Fibroblast of skin of right biceps (primary cell): ENCODE results near the gene CPNE1.

Experiments
- DNase-seq: peaks from one replicate; pipeline ENCODE4 v3.0.0-alpha.2; 2013

CPNE1 gene

DNA sequence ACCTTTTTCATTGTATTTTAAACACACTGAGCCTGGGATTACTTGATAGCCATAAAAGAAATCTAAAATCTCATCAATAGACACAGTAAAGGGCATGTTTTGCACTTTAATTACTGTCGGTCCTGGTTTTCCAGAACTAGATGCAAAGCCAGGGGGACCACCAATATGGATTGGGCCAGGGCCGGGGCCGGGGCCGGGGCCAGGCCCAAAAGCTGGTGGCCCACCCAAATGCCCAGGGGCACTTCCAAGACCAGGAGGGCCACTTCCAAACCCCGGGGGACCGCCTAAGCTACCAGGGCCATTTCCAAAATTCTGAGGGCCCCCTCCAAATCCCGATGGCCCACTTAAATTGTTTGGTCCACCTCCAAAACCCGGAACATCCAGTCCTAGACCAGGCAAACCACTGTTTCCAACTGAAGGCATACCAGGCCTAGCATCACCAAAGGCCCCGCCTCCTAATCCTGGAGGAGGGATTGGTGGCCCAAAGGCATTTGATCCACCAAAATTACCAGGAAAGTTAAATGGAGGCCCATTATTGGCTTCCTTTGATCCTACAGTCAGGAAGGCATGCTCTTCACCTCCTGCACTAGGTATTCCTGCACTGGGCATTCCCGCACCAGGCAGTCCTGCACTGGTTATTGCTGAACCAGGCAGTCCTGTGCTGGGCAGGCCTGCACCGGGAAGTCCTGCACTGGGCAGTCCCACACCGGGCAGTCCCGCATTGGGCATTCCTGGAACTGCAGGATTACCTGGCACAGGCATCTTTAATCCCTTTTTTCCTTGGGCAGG, 11.9 kb downstream of the CPNE1 start:
- DNase-seq, result no peak

GRCh38 chr20:35651958-35652357, 12.7 kb downstream of the CPNE1 start:
- DNase-seq, result no peak

- DNase-seq, result no peak
These were observed 14.1 kb downstream of the CPNE1 start for GRCh38 chr20:35650632-35651031.

DNA sequence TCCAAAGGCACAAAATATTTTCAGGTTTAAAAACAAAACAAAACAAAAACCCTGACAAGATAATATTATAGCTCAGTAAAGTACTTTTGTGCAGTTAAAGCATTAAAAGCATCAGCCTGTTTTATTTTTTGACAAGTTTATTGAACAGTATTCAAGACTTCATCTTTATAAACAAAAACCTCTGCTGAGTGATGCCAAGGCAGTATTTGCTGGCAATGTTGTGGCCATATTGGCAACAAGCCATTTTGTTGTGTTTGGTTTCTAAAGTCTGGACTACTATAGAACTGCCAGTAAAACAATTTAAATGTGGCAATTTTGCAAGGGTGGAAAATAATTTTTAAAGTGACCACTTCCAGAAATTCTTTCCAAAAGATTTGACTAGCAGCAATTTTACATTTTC, 15.9 kb downstream of the CPNE1 start:
- no peak for DNase-seq

DNA sequence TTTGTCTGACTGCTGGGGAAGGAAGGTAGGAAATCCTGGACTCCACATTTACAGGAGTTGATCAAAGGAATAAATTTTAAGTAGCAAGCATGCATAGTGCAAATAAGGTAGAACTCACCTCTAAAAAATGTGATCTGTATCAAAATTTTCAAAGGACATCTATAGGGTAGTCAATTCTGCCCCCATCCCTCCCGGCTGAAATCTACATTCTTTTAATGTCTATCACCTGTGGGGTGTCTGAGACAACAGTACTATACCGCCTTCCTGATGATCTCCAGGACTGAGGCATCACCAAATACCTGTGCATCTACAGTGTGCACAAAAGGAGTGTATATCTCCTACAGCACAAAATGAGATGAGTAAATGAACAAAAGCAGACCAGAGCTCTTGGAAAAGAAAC, 19.9 kb downstream of the CPNE1 start:
- no peak for DNase-seq

DNA sequence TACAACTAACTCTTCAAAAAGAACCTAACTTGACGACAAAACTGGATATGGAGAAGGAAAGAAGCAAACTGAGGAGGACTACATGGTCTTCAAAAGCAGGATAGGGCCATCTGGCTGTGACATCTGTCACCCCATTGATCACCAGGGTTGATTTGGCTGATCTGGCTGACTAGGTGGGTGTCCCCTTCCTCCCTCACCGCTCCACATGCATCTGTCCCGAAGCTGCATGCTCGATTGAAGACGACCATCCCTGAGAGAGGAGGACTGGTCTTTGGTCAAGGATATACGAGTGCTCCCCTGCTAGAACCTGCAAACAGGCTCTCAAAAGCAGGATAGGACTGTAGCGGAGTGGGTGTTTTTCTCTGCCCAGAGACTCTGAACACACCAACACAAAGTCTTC, 21.7 kb downstream of the CPNE1 start:
- no peak for DNase-seq

DNA sequence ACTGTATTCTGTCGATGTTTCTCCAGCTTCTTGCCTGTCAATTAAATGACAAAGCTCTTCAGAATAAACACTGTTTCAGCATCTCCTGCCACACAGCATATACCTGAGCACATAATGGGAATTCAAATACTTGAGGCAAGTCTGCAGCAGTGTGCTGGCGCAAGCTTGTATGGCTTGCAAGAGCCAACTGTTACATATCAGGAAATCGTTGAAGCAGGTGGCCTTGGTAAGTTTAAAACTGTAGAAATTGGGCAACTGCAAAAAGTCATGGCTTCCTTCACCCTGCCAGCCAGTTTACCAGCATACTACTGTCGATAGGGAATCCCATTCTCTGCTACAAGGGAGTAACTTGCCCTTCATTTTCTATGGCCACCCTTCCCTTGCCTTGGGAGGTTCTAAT, 23.0 kb downstream of the CPNE1 start:
- DNase-seq, result no peak

DNA sequence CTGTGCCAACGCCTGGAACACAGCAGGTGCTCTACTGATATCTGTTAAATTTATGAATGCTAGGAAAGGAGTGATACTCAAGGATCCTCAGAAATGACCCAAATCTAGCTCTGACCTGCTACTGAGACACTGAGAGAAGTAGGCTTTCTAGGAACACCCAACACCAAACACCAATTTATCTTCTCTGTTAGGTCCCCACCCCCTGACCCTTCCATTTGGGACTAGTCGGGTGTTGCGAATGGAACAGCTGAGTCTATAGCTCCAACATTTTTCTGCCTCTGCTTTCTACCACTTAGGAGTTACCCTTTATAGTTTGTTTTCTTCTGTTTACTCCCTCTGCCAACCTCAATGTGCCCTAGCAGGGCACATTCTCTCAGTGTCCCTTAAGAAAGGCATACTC, 24.0 kb downstream of the CPNE1 start:
- DNase-seq, result no peak

DNA sequence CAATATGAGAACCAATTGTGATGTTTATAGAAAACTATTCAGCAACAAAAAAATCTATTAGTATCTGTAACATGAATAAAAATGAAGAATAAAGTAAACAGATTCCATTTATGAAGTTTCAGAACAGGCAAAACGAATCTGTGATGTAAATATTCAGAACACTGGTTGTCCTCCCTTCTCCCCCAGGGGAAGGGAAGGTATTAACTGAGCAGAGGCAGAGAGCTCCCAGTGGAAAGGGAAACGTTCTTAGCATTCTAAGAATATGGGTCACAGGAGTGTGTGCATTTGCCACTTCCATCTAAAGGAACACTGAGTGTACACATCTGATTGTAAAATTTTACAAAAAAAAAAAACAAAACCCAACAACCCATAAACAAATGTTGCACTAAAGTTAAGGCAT, 25.9 kb downstream of the CPNE1 start:
- DNase-seq, result no peak

- no peak for DNase-seq
These were observed 27.4 kb downstream of the CPNE1 start for GRCh38 chr20:35637276-35637675.

- DNase-seq, result no peak
These were observed 28.6 kb downstream of the CPNE1 start for GRCh38 chr20:35636095-35636494.

DNA sequence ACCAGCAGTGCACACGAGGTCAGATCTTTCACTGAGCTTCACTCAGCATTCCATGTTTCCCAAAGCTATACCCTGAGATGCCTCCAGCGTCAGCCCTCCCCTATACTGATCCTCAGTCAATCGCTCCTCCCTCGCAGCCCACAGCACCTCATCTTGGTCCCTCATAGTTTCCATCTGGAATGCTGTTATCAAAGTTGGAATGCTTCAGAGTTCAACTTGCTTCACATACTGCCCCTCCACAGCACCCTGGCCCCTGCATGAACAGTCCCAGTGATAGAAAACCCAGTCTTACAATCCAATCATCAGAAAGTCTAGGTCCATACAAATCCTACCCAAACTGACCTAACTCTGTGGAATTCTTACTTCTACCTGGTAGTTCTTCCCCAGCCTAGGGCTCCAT, 29.0 kb downstream of the CPNE1 start:
- DNase-seq, result no peak

DNA sequence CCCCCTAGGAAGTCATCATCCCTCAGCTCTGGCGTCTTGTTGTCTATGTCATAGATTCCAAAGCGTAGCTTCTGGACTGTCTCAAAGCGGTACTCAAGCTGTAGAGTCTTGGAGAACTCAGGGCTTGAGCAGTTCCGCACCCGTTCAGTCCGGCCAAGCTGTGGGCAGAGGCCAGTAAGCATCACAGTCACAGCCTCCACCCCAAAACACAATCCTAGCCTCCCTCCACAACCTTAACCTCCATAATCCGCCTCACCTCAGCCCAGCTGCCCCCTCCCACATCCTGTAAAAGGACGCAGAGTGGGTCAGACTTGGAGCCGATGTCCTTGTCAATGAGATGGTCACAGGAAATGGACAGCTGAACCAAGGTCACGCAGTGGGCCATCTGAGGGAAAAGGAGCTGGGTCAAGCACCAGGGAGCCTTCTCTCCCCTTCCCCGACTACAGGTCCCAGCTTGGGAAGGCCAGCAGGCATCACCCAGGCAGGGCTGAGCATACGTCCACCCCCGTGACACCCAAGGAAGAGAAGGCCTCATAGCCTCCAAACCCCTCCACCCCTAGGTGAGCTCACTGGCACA, 32.1 kb downstream of the CPNE1 start:
- no peak for DNase-seq

GRCh38 chr20:35630636-35631035, 34.1 kb downstream of the CPNE1 start:
- DNase-seq, result no peak

DNA sequence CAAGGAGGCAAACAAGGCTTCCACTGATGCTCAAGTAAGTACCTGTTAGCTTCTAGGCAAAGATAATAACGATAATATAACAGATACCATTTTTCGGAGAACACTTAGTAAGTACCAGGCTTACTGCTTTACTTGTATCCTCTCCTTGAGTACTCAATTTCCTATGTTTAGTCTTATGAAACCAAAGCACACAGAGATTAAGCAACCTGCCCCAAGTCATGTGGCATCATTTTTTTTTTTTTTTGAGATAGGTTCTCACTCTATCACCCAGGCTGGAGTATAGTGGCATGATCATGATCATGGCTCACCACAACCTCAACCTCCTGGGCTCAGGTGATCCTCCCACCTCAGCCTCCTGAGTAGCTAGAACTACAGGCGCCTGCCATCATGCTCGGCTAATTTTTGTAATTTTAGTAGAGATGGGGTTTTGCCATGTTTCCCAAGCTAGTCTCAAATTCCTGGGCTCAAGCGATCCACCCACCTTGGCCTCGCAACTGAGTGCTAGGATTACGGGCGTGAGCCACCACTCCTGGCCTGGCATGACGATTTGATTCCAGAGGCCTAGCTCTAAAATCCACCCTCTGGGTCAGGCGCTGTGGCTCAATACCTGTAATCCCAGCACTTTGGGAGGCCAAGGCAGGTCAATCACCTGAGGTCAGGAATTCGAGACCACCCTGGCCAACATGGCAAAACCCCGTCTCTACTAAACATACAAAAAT, 35.1 kb downstream of the CPNE1 start:
- DNase-seq, result no peak

- DNase-seq, result no peak
These were observed 37.6 kb downstream of the CPNE1 start for GRCh38 chr20:35627121-35627520.

DNA sequence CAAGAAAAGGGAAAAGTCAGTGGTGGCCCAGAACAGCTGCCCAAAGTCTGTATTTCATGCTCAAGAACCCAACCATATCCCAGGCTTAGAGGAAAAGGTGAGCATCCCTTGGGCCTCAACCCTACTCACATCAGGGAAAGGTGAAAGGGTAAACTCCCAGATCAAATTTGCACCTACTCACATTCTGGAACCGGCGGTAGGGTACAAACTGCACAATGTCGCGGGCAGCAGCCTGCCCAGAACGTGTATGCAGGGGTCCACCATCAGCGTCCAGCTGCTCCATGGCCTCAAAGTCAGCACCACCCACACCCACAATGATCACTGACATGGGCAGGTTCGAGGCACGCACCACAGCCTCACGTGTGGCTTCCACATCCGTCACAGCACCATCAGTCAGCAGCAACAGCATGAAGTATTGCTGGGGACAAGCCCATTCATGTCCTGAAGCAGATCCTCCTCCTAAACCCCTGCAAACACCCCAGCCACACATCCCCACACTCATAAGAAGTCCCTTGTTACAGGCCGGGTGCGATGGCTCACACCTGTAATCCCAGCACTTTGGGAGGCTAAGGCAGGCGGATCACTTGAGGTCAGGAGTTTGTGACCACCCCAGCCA, 38.2 kb downstream of the CPNE1 start:
- DNase-seq, result no peak

- no peak for DNase-seq
These were observed 38.9 kb downstream of the CPNE1 start for GRCh38 chr20:35625584-35626385.

DNA sequence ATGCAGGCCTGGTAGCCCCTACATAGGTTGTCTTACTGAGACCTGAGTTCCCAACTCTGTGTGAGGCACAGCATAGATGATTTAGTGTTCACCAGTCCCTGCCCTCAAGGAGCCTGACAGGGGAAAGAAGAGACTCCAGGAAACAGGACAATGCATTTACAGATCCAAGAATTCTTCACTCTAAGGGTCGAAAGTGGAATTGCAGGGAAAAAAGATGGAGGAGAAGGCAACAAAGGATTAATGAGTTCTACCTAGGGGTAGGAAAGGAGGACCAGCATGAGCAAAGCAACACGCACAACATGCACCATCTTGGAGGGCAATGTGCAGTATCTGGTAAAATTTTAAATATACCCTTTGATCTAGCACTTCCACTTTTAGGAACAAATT, 43.1 kb downstream of the CPNE1 start:
- DNase-seq, result no peak

GRCh38 chr20:35620818-35621559, 43.7 kb downstream of the CPNE1 start:
- DNase-seq, result no peak

DNA sequence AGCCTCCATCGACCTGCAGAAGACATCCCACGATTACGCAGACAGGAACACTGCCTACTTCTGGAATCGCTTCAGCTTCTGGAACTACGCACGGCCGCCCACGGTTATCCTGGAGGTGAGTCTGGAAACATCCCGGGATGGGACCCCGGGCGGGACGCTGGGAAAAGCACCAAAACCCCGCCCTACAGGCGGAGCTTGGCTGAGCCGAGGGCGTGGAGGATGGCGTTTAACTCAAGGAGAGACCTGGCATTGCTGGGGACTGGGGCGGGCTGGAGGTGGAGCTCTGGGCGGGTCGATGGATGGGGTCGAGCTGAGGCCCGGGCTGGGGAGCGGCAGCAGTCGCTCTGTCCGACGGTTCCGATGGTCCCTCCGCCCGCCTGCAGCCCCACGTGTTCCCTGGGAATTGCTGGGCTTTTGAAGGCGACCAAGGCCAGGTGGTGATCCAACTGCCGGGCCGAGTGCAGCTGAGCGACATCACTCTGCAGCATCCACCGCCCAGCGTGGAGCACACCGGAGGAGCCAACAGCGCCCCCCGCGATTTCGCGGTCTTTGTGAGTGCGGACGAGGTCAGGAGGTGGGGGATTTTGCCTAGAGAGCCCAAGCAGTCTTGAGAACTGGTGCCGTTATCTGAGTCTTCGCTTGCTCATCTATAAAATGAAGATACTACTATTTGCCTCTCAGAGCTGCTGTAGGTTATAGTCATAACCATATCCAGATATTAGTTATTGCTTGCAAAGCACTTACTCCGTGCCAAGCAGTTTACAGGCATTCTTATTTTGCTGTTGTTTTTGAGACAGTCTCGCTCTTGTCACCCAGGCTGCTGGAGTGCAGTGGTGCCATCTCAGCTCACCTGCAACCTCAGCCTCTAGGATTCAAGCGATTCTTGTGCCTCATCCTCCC, 45.3 kb downstream of the CPNE1 start:
- peak; percentile 86 for DNase-seq
